HepG2 (cell line): Measurements from ENCODE around the gene BEX2. TPM values are rescaled to one million over a fixed set of nuclear protein-coding genes. Genes with fewer than 3 reads are reported as not detected.

Experiments used
- ATAC-seq: fragments of 200-7000 bp; cut with Tn5 transposase; 3 replicates; pipeline ENCODE4 v1.9.1; 2020; ENCODE audit warnings: mild to moderate bottlenecking, moderate library complexity
- BruUV-seq: library from RNA; stranded (reverse); fragments of 400-500 nt; replicated peaks from 2 replicates; lab custom pipeline; 2021; lab: Mats Ljungman, UMichigan
- CTCF ChIA-PET: fragments of 300-600 bp; formaldehyde crosslinking; extraction: SDS; loops from one replicate; lab custom pipeline; 2021; ENCODE audit warnings: low total read pairs, inconsistent platforms, low intra/inter-chr PET ratio; lab: Yijun Ruan, JAX
- POLR2A ChIA-PET: fragments of 350-600 bp; sonication (Branson Sonifier 250); formaldehyde crosslinking; loops from one replicate; lab custom pipeline; 2020; ENCODE audit warnings: antibody characterized with exemption, inconsistent platforms; lab: Yijun Ruan, JAX
- DNase-seq: peaks from one replicate; pipeline ENCODE4 v3.0.0-alpha.2; 2015; ENCODE audit warnings: low spot score
- FAIRE-seq: peaks from 3 replicates; lab custom pipeline; 2011; peaks lifted over from hg19 to GRCh38; lab: Jason Lieb, UNC
- H2AFZ ChIP-seq: one replicate; pipeline ENCODE4 v1.6.1; 2011; ENCODE audit warnings: low read length, inconsistent platforms
- H3K27ac ChIP-seq: fragments of 300-600 bp; 3 replicates; pipeline ENCODE4 v1.8.0; 2011; ENCODE audit warnings: mixed run types, mild to moderate bottlenecking, mixed read lengths, low read length, inconsistent platforms; ENCODE audit not compliant: insufficient read depth; ENCODE audit errors: extremely low read length
- H3K27me3 ChIP-seq, 2 experiments: fragments of 200-600 bp in 1 of 2; 2 replicates in 1 of 2; 3 replicates in 1 of 2; pipeline versions ENCODE4 v1.6.0 to v1.8.0; 2011; ENCODE audit warnings: low read length in 2 of 2, mild to moderate bottlenecking in 2 of 2, moderate library complexity in 2 of 2, inconsistent platforms in 1 of 2; ENCODE audit not compliant: insufficient read depth in 2 of 2, control insufficient read depth in 1 of 2
- H3K36me3 ChIP-seq, 2 experiments: fragments of 200-600 bp in 1 of 2; replicated peaks in 1 of 2; 2 replicates in 1 of 2; 3 replicates in 1 of 2; pipeline versions ENCODE4 v1.5.1 to v1.8.0; 2011; ENCODE audit warnings: low read length in 2 of 2, inconsistent platforms in 1 of 2; ENCODE audit not compliant: insufficient read depth in 2 of 2, control insufficient read depth in 1 of 2
- H3K4me1 ChIP-seq: 2 replicates; pipeline ENCODE4 v1.5.1; 2012; ENCODE audit warnings: low read length, inconsistent platforms; ENCODE audit not compliant: insufficient read depth
- H3K4me2 ChIP-seq: 2 replicates; pipeline ENCODE4 v1.6.0; 2011; ENCODE audit warnings: low read depth, low read length, inconsistent platforms
- H3K4me3 ChIP-seq, 3 experiments: fragments of 200-600 bp in 1 of 3; sonication (generic), shearing (Covaris generic) in 1 of 3; replicated peaks in 1 of 3; 2 replicates each; pipeline ENCODE4 v1.5.1; 2011 to 2016; ENCODE audit warnings: low read length in 3 of 3, inconsistent platforms in 2 of 3, low read depth in 2 of 3, mild to moderate bottlenecking in 2 of 3, control low read depth in 1 of 3, mixed read lengths in 1 of 3; ENCODE audit not compliant: insufficient read depth in 1 of 3
- H3K79me2 ChIP-seq: one replicate; pipeline ENCODE4 v1.6.1; 2011; ENCODE audit warnings: low read length, inconsistent platforms; ENCODE audit not compliant: insufficient read depth
- H3K9ac ChIP-seq: 2 replicates; pipeline ENCODE4 v1.6.0; 2011; ENCODE audit warnings: mild to moderate bottlenecking, low read depth, low read length, inconsistent platforms; ENCODE audit not compliant: insufficient read depth
- H3K9me3 ChIP-seq: 2 replicates; pipeline ENCODE4 v1.5.1; 2012; ENCODE audit warnings: mild to moderate bottlenecking, low read length
- H4K20me1 ChIP-seq: 2 replicates; pipeline ENCODE4 v1.6.0; 2011; ENCODE audit warnings: inconsistent platforms, mild to moderate bottlenecking, low read length, moderate library complexity; ENCODE audit not compliant: insufficient read depth
- HNF4G ChIP-seq, 2 experiments: sonication (generic) in 1 of 2; formaldehyde crosslinking in 1 of 2; IDR thresholded peaks; 2 replicates each; pipeline versions ENCODE4 v1.4.0 to v1.6.1; 2011 to 2020; ENCODE audit warnings: borderline replicate concordance in 2 of 2, low read depth in 2 of 2, mild to moderate bottlenecking in 2 of 2, low read length in 1 of 2, missing genetic modification reagents in 1 of 2, moderate library complexity in 1 of 2
- KDM5B ChIP-seq: sonication (generic); formaldehyde crosslinking; IDR thresholded peaks from 2 replicates; pipeline ENCODE4 v1.4.0; 2020; ENCODE audit warnings: missing genetic modification reagents, mild to moderate bottlenecking, borderline replicate concordance
- MAFG ChIP-seq: sonication (generic); formaldehyde crosslinking; IDR thresholded peaks from 2 replicates; pipeline ENCODE4 v1.5.1; 2020; ENCODE audit warnings: mild to moderate bottlenecking, missing genetic modification reagents
- TMF1 ChIP-seq: sonication (generic); formaldehyde crosslinking; IDR thresholded peaks from 2 replicates; pipeline ENCODE4 v1.8.1; 2022; ENCODE audit warnings: low read depth, missing genetic modification reagents
- ZNF34 ChIP-seq: sonication (generic); formaldehyde crosslinking; IDR thresholded peaks from 2 replicates; pipeline ENCODE4 v1.4.0; 2020; ENCODE audit warnings: mild to moderate bottlenecking, missing genetic modification reagents, borderline replicate concordance
- ZNF577 ChIP-seq: sonication (generic); formaldehyde crosslinking; IDR thresholded peaks from 2 replicates; pipeline ENCODE4 v1.4.0; 2020; ENCODE audit warnings: mild to moderate bottlenecking, low read depth, missing genetic modification reagents, borderline replicate concordance
- ZNF724P ChIP-seq: sonication (generic); formaldehyde crosslinking; IDR thresholded peaks from 2 replicates; pipeline ENCODE4 v1.8.0; 2022; ENCODE audit warnings: missing genetic modification reagents, borderline replicate concordance
- WGBS: methylation state at CpG from one replicate; pipeline ENCODE4 v1.1.6; 2017; ENCODE audit warnings: low lambda C conversion rate; 5-methylcytosine and 5-hydroxymethylcytosine counted together
- in situ Hi-C: cut with HindIII; loops from 2 replicates; pipeline ENCODE4 v1.10.0; 2017; ENCODE audit warnings: low pct_unique_long_range_greater_than_20kb; ENCODE audit not compliant: extremely low pct_ligation_motif_present
- intact Hi-C: fragments of 100-400 bp; cut with micrococcal nuclease; formaldehyde crosslinking; loops from one replicate; pipeline ENCODE4 v1.10.0; 2022; ENCODE audit not compliant: unreplicated experiment
- polyA plus RNA-seq, 8 experiments: library from polyadenylated mRNA; depleted of rRNA in 3 of 8; stranded (reverse) in 7 of 8; unstranded in 1 of 8; fragments of >200 nt; fragmentation: Illumina TruSeq in 4 of 8; extraction: Trizol in 4 of 8; gene quantifications; 2 replicates each; pipeline versions ENCODE4 v1.2.1 to v1.2.3, GENCODE V29; 2011 to 2016; ENCODE audit warnings: low read depth in 4 of 8, missing spikeins in 1 of 8, mixed read lengths in 1 of 8; ENCODE audit not compliant: insufficient read depth in 1 of 8
- small RNA-seq, 3 experiments: library from RNA; depleted of rRNA; stranded (forward); fragments of <200 nt; gene quantifications; one replicate each; pipeline ENCODE3, GENCODE V24; 2012; ENCODE audit warnings: low read depth in 2 of 3, low replicate concordance in 1 of 3; ENCODE audit not compliant: insufficient read length in 3 of 3, insufficient read depth in 2 of 3
- total RNA-seq, 5 experiments: library from RNA; depleted of rRNA; stranded (reverse); fragments of >200 nt; fragmentation: Illumina TruSeq; extraction: Trizol; gene quantifications; 2 replicates each; pipeline ENCODE4 v1.2.3, GENCODE V29; 2016; ENCODE audit warnings: low read depth in 1 of 5

BEX2 gene
- total and polyA plus RNA-seq, 2 of the 13 experiments (the other 11 are each of a cell fraction or from before 2014, with no cell fraction given), result 0.46 to 0.54 TPM

- FAIRE-seq (no peak), ATAC-seq (no peak), DNase-seq (no peak)
- intact Hi-C loops (no loop called here), in situ Hi-C loops (no loop called here)
- no peaks in the 10 kb centered on the region for H3K4me1 ChIP-seq
- CTCF ChIA-PET, result no interaction called here
- POLR2A ChIA-PET, result no interaction called here
- H2AFZ ChIP-seq, result no peak overlapping the region
- no peaks in the 10 kb centered on the region for H3K27me3 ChIP-seq
- BruUV-seq, result no TSS peak
- no peak overlapping the region for H3K27ac ChIP-seq
- H3K4me3 ChIP-seq, result no peak overlapping the region
- no peak overlapping the region for H3K4me2 ChIP-seq
- no peaks in the 10 kb centered on the region for H3K79me2 ChIP-seq
- H3K36me3 ChIP-seq, result no peaks in the 10 kb centered on the region
- WGBS, result 89% methylated on average over 4 of the region's 4 CpGs
- TF ChIP-seq ZNF577, result no peak
- TF ChIP-seq MAFG, result no peak
- TF ChIP-seq TMF1 (CRISPR knock-in tag), result no peak
- TF ChIP-seq ZNF34, result no peak
- TF ChIP-seq KDM5B (CRISPR knock-in tag), result no peak
- TF ChIP-seq ZNF724P (CRISPR knock-in tag), result no peak
- TF ChIP-seq HNF4G (IDR thresholded peaks at IDR 0.05; ENCODE audit: borderline replicate concordance, low read depth, low read length), result no peak
- no peak for TF ChIP-seq HNF4G (CRISPR knock-in tag; IDR thresholded peaks at IDR 0.05; ENCODE audit: borderline replicate concordance, low read depth)
- no peaks in the 10 kb centered on the region for H3K9me3 ChIP-seq
- H3K9ac ChIP-seq, result no peak overlapping the region
- no peaks in the 10 kb centered on the region for H4K20me1 ChIP-seq
Measured at GRCh38 chrX:103274284-103274683, 36.5 kb downstream of the BEX2 start.

Small RNA genes within 50 kb of the gene (small RNA-seq; reads per million reads assigned to genes)
- gene Z92846.1, result 0 reads per million in 3 experiments

Other genes with a start within 250 kb of the BEX2 start
- 69.4 and 85.8 TPM in 2 replicates for gene BEX1, start 246.8 kb downstream of the BEX2 start, total RNA-seq (2016; rRNA removed; fragmentation: Illumina TruSeq; extraction: Trizol)
- gene BEX1, start 246.8 kb downstream of the BEX2 start, polyA plus RNA-seq (2011; rRNA removed), result 26.6 and 29.4 TPM in 2 replicates
- gene NXF3, start 217.8 kb downstream of the BEX2 start, total RNA-seq (2016; rRNA removed; fragmentation: Illumina TruSeq; extraction: Trizol), result not detected in 2 replicates
- 0.05 and 0.26 TPM in 2 replicates for gene NXF3, start 217.8 kb downstream of the BEX2 start, polyA plus RNA-seq (2011; rRNA removed)
- not detected in 2 replicates for gene BEX4, start 95.9 kb downstream of the BEX2 start, total RNA-seq (2016; rRNA removed; fragmentation: Illumina TruSeq; extraction: Trizol)
- not detected in 2 replicates for gene BEX4, start 95.9 kb downstream of the BEX2 start, polyA plus RNA-seq (2011; rRNA removed)
- 40.8 and 60.5 TPM in 2 replicates for gene TCEAL8, start 55.8 kb downstream of the BEX2 start, total RNA-seq (2016; rRNA removed; fragmentation: Illumina TruSeq; extraction: Trizol)
- 12.7 and 20.0 TPM in 2 replicates for gene TCEAL8, start 55.8 kb downstream of the BEX2 start, polyA plus RNA-seq (2011; rRNA removed)
- gene TCEAL5, start 34.2 kb downstream of the BEX2 start, total RNA-seq (2016; rRNA removed; fragmentation: Illumina TruSeq; extraction: Trizol), result not detected in 2 replicates
- not detected in 2 replicates for gene TCEAL5, start 34.2 kb downstream of the BEX2 start, polyA plus RNA-seq (2011; rRNA removed)
- gene TCEAL7, start 19.2 kb upstream of the BEX2 start, total RNA-seq (2016; rRNA removed; fragmentation: Illumina TruSeq; extraction: Trizol), result not detected in 2 replicates
- gene TCEAL7, start 19.2 kb upstream of the BEX2 start, polyA plus RNA-seq (2011; rRNA removed), result not detected in 2 replicates
- gene TCEAL9, start 45.5 kb upstream of the BEX2 start, total RNA-seq (2016; rRNA removed; fragmentation: Illumina TruSeq; extraction: Trizol), result 45.8 and 65.4 TPM in 2 replicates
- gene TCEAL9, start 45.5 kb upstream of the BEX2 start, polyA plus RNA-seq (2011; rRNA removed), result 9.3 and 15.8 TPM in 2 replicates
- 55.8 and 63.4 TPM in 2 replicates for gene BEX3, start 65.5 kb upstream of the BEX2 start, total RNA-seq (2016; rRNA removed; fragmentation: Illumina TruSeq; extraction: Trizol)
- 38.5 and 50.9 TPM in 2 replicates for gene BEX3, start 65.5 kb upstream of the BEX2 start, polyA plus RNA-seq (2011; rRNA removed)
- not detected in 2 replicates for gene RAB40A, start 208.5 kb upstream of the BEX2 start, total RNA-seq (2016; rRNA removed; fragmentation: Illumina TruSeq; extraction: Trizol)
- 0.08 and 0.11 TPM in 2 replicates for gene RAB40A, start 208.5 kb upstream of the BEX2 start, polyA plus RNA-seq (2011; rRNA removed)